Chondrocyte (in vitro differentiated cells): ENCODE data around the gene MILR1. TPM values are rescaled to one million over a fixed set of nuclear protein-coding genes. Genes with fewer than 3 reads are reported as not detected.

Source experiments
- DNase-seq: peaks from one replicate; pipeline ENCODE4 v3.0.0; 2021; ENCODE audit warnings: mixed read lengths, low spot score
- H3K27ac Mint-ChIP-seq: one replicate; pipeline ENCODE4 v1.8.0; 2021; ENCODE audit warnings: mild to moderate bottlenecking, moderate library complexity, mixed read lengths; ENCODE audit not compliant: unreplicated experiment
- H3K27me3 Mint-ChIP-seq: 2 replicates; pipeline ENCODE4 v1.8.0; 2021; ENCODE audit warnings: low read depth, mixed read lengths
- H3K36me3 Mint-ChIP-seq: 2 replicates; pipeline ENCODE4 v1.8.0; 2021; ENCODE audit warnings: low read depth, mixed read lengths
- H3K4me1 Mint-ChIP-seq: 2 replicates; pipeline ENCODE4 v1.8.0; 2021; ENCODE audit warnings: low read depth, mild to moderate bottlenecking, mixed read lengths
- H3K4me3 Mint-ChIP-seq: one replicate; pipeline ENCODE4 v1.8.0; 2021; ENCODE audit warnings: mild to moderate bottlenecking, moderate library complexity, mixed read lengths; ENCODE audit not compliant: unreplicated experiment
- H3K9me3 Mint-ChIP-seq: 2 replicates; pipeline ENCODE4 v1.8.0; 2021; ENCODE audit warnings: low read depth, mixed read lengths
- CTCF ChIP-seq: fragments of 200-600 bp; sonication (generic); IDR thresholded peaks from 2 replicates; pipeline ENCODE4 v1.5.0; 2021; ENCODE audit warnings: antibody characterized with exemption, mild to moderate bottlenecking, moderate library complexity
- total RNA-seq: library from RNA; stranded (reverse); gene quantifications from 3 replicates; pipeline ENCODE4 v1.2.1, GENCODE V29; 2021

MILR1 gene
- total RNA-seq, 1 donor from 2014 or later: not detected

- Mint-ChIP-seq H3K36me3 (peaks cover 66% of the 10 kb centered on the region), H3K4me3 (no peak overlapping the region), H3K9me3 (no peaks in the 10 kb centered on the region), H3K27me3 (no peaks in the 10 kb centered on the region), H3K27ac (peak overlapping the region; percentile 83), H3K4me1 (peaks cover 79% of the 10 kb centered on the region)
- DNase-seq: no peak
- TF ChIP-seq CTCF: no peak
Observed at GRCh38 chr17:64500862-64501765, 52.2 kb downstream of the MILR1 start.

DNA sequence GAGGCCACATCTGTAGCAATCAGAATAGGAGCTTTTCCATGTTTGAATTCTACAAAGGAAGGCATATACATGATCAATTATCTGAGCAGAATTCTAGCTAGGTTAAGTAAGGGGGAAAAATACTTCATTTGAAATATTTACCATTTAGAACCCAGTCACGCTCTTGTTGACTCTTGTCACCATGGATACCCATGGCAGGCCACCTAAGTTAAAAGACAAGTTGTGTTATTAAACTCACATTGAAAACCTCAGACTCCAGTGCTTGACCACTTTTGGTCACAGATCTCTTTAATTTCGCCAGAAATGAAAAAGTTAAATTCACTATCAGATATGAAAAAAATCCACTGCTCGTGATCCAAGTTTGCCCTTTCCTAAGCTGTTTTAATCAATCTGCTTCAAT is 53.1 kb downstream of the MILR1 start:
- Mint-ChIP-seq H3K4me1 (peaks cover 76% of the 10 kb centered on the region), H3K36me3 (peaks cover 66% of the 10 kb centered on the region), H3K4me3 (no peak overlapping the region), H3K27ac (peak overlapping the region; percentile 83), H3K27me3 (no peaks in the 10 kb centered on the region), H3K9me3 (no peaks in the 10 kb centered on the region)
- DNase-seq: no peak
- TF ChIP-seq CTCF: no peak

DNA sequence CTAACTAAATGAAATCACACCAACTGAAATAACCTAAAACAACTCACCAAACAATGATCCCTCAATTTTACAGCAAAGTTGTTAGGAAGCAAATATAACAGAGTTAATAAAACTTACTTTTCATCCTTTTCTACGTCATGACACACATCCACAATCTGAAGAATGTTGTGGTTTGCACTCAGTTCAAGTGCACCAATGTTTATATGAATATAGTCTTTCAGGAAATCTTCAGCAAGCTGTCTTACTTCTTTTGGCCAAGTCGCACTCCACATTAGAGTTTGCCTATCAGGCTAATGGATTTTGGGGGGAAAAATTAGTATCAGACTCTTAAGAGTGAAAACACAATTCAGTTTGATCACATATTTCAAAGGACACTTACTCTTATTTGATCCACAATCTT is 53.9 kb downstream of the MILR1 start:
- H3K36me3 Mint-ChIP-seq: peaks cover 66% of the 10 kb centered on the region
- H3K4me1 Mint-ChIP-seq: peaks cover 73% of the 10 kb centered on the region
- peak overlapping the region; percentile 83 for H3K27ac Mint-ChIP-seq
- H3K27me3 Mint-ChIP-seq: no peaks in the 10 kb centered on the region
- peak overlapping the region; percentile 49 for H3K4me3 Mint-ChIP-seq
- no peak for DNase-seq
- no peaks in the 10 kb centered on the region for H3K9me3 Mint-ChIP-seq
- TF ChIP-seq CTCF: no peak

GRCh38 chr17:64503341-64503740 is 54.4 kb downstream of the MILR1 start:
- Mint-ChIP-seq H3K36me3 (peaks cover 65% of the 10 kb centered on the region), H3K27ac (peak overlapping the region; percentile 83), H3K27me3 (no peaks in the 10 kb centered on the region), H3K9me3 (no peaks in the 10 kb centered on the region), H3K4me1 (peaks cover 72% of the 10 kb centered on the region), H3K4me3 (peak overlapping the region; percentile 49)
- TF ChIP-seq CTCF: no peak
- DNase-seq: no peak

- H3K27ac Mint-ChIP-seq: peak overlapping the region; percentile 100
- no peak for DNase-seq
- H3K4me1 Mint-ChIP-seq: peaks cover 71% of the 10 kb centered on the region
- TF ChIP-seq CTCF: no peak
- peak overlapping the region; percentile 100 for H3K4me3 Mint-ChIP-seq
- peaks cover 60% of the 10 kb centered on the region for H3K36me3 Mint-ChIP-seq
- H3K27me3 Mint-ChIP-seq: no peaks in the 10 kb centered on the region
- no peaks in the 10 kb centered on the region for H3K9me3 Mint-ChIP-seq
Observed at GRCh38 chr17:64503821-64504768, 55.2 kb downstream of the MILR1 start.
